Heart left ventricle (tissue), 16 donors: Measurements from ENCODE around the gene ARL4C. TPM values are rescaled to one million over a fixed set of nuclear protein-coding genes. Genes with fewer than 3 reads are reported as not detected.

ENCODE experiments used
- ATAC-seq, 4 donors: fragments of 200-7000 bp; cut with Tn5 transposase; one replicate each; pipeline ENCODE4 v1.9.1; 2020 to 2022; ENCODE audit warnings: moderate library complexity in 4 of 4, mild to moderate bottlenecking in 3 of 4, moderate number of reproducible peaks in 1 of 4
- DNase-seq, 5 donors: peaks; one replicate each; pipeline ENCODE4 v3.0.0-alpha.2; 2020
- H3K27ac ChIP-seq, 12 donors: fragments of 200-600 bp; sonication (generic) in 4 of 12; one replicate each; pipeline versions ENCODE4 v1.5.0 to v1.8.0; 2016 to 2022; ENCODE audit warnings: mild to moderate bottlenecking in 2 of 12
- H3K27me3 ChIP-seq, 9 donors: fragments of 200-600 bp; sonication (generic) in 2 of 9; one replicate each; pipeline versions ENCODE4 v1.5.1 to v1.8.0; 2016 to 2022; ENCODE audit warnings: mild to moderate bottlenecking in 3 of 9
- H3K36me3 ChIP-seq, 9 donors: fragments of 200-600 bp; sonication (generic) in 2 of 9; one replicate each; pipeline versions ENCODE4 v1.5.0 to v1.8.0; 2018 to 2022; ENCODE audit warnings: mild to moderate bottlenecking in 2 of 9
- H3K4me1 ChIP-seq, 12 donors: fragments of 200-600 bp; sonication (generic) in 4 of 12; one replicate each; pipeline versions ENCODE4 v1.5.0 to v1.8.0; 2016 to 2022; ENCODE audit warnings: mild to moderate bottlenecking in 3 of 12
- H3K4me3 ChIP-seq, 12 donors: fragments of 200-600 bp; sonication (generic) in 4 of 12; one replicate each; pipeline versions ENCODE4 v1.5.0 to v1.8.0; 2017 to 2022; ENCODE audit warnings: mild to moderate bottlenecking in 9 of 12, moderate library complexity in 4 of 12
- H3K9me3 ChIP-seq, 12 donors: fragments of 200-600 bp; sonication (generic) in 4 of 12; one replicate each; pipeline versions ENCODE4 v1.5.0 to v1.8.0; 2016 to 2022; ENCODE audit warnings: mild to moderate bottlenecking in 1 of 12
- POLR2A ChIP-seq, 2 donors: fragments of 450-650 bp; IDR thresholded peaks; one replicate each; pipeline ENCODE4 v1.6.1; 2017; ENCODE audit warnings: antibody characterized with exemption in 2 of 2, mild to moderate bottlenecking in 2 of 2, moderate library complexity in 2 of 2
- WGBS, 4 donors: extraction: QIAGEN DNeasy Blood & Tissue Kit in 2 of 4; methylation state at CpG; one replicate each; pipeline versions ENCODE4 v1.1.5 to v1.1.7; 2013 to 2018; 5-methylcytosine and 5-hydroxymethylcytosine counted together
- intact Hi-C, 10 donors: fragments of 100-400 bp; cut with DNase I; formaldehyde crosslinking; loops; one replicate each; pipeline versions ENCODE4 v1.11.1 to v1.14.2; 2022
- polyA plus RNA-seq, 2 donors: library from polyadenylated mRNA; stranded (reverse); fragments of 200-250 nt; gene quantifications; one replicate each; pipeline ENCODE4 v1.2.3, GENCODE V29; 2013
- total RNA-seq, 9 donors: library from RNA; depleted of rRNA in 2 of 9; stranded (reverse); fragments of >200 nt in 2 of 9; fragmentation: NEBNext Ultra II Directional in 3 of 9; extraction: Animal tissue kit (Norgen Biotek cat#: 25700) in 3 of 9; gene quantifications; one replicate each; pipeline versions ENCODE4 v1.1.0 to v1.2.4, GENCODE V29; 2016 to 2023
- TF ChIP-seq, protein P1 (sequence below), 12 donors: fragments of 200-600 bp; sonication (generic) in 4 of 12; IDR thresholded peaks; one replicate each; pipeline versions ENCODE4 v1.5.0 to v1.8.0; 2018 to 2022; ENCODE audit warnings: antibody characterized with exemption in 12 of 12, mild to moderate bottlenecking in 5 of 12
- donor health status: ischemic (EF 13 %, LVEDD 7.1; RV severe dilation, severe dysfunction).
- donor health status: healthy with polysubstance abuse.
- donor health status: DM: no; HTN: yes; CAD: no.
- donor health status: DM: no; HTN: no; CAD: no.
- donor health status: ischemic (EF 25% LVEDD 6.9; RV normal size, moderate dysfunction).
- donor health status: ischemic (EF 25% LVEDD 5.7; RV mildly dilated, moderate dysfunction).
- donor health status: healthy.
- donor health status: DM: yes; HTN: yes; CAD: no.
- donor health status: ischemic (EF 35%, LVEDD 5.7; RV mildly dilated, moderate dysfunction).
- donor health status: nonischemic (EF 11% LVEDD 7.7; RV severe dilation, severe dysfunction).
- donor health status: DM: yes; HTN: yes; CAD: no.
- donor health status: PGD.
- donor health status: ischemic (EF 29% LVEDD 5.4; RV normal size, mild dysfunction).
- donor health status: nonischemic (EF 23%, LVEDD 6.1; RV moderate dilation, normal function).

ARL4C gene
- total and polyA plus RNA-seq, 11 donors: 0.80 to 16.3 (median 2.2) TPM

DNA sequence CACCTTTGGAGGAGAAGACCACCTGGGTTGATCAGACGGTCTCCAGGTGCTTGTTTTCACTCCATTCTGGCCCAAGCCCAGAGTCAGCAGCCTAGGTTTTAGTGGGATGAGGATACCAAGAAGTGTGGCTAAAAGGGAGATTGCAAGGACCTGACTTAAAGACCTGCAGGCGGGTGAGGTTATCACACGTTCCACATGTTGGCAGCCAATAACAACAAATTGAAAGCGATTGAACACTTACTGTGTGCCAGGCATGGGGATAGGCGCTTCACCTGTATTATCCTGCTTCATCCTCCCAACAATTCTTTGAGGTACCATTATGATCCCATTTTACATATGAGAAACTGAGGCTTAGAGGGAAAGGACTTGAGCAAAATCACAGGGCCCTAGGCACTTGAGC, 5.0 kb downstream of the ARL4C start:
- WGBS, 4 donors: 85 to 92% (median 91%) methylated on average over 5 of the region's 5 CpGs
- Histone ChIP-seq H3K4me1 (peaks cover 7 to 52% (median 18%) of the 10 kb centered on the region in 12 donors), H3K9me3 (no peaks in the 10 kb centered on the region), H3K36me3 (no peaks in the 10 kb centered on the region), H3K27ac (peak overlapping the region in 1 of 12 donors; percentile 86), H3K4me3 (peak overlapping the region in 1 of 12 donors; percentile 82), H3K27me3 (peaks cover 0 to 18% (median 8%) of the 10 kb centered on the region in 9 donors)
- no peak for DNase-seq
- TF ChIP-seq, protein P1, sequence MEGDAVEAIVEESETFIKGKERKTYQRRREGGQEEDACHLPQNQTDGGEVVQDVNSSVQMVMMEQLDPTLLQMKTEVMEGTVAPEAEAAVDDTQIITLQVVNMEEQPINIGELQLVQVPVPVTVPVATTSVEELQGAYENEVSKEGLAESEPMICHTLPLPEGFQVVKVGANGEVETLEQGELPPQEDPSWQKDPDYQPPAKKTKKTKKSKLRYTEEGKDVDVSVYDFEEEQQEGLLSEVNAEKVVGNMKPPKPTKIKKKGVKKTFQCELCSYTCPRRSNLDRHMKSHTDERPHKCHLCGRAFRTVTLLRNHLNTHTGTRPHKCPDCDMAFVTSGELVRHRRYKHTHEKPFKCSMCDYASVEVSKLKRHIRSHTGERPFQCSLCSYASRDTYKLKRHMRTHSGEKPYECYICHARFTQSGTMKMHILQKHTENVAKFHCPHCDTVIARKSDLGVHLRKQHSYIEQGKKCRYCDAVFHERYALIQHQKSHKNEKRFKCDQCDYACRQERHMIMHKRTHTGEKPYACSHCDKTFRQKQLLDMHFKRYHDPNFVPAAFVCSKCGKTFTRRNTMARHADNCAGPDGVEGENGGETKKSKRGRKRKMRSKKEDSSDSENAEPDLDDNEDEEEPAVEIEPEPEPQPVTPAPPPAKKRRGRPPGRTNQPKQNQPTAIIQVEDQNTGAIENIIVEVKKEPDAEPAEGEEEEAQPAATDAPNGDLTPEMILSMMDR (IDR thresholded peaks at IDR 0.05): no peak
- TF ChIP-seq POLR2A (IDR thresholded peaks at IDR 0.05): no peak
- no peak for ATAC-seq
- intact Hi-C loops: loop anchor here in 2 of 10 donors (5.0 to 10.0 kb wide), 3 partner anchors 47 to 155 kb away; no protein-coding TSS in a partner anchor

GRCh38 chr2:234491281-234491680, 5.6 kb downstream of the ARL4C start:
- intact Hi-C loops: loop anchor here in 2 of 10 donors (5.0 to 10.0 kb wide), 3 partner anchors 46 to 154 kb away; no protein-coding TSS in a partner anchor
- TF ChIP-seq POLR2A (IDR thresholded peaks at IDR 0.05): no peak
- TF ChIP-seq, protein P1 (IDR thresholded peaks at IDR 0.05): no peak
- H3K27ac ChIP-seq: peak overlapping the region in 1 of 12 donors; percentile 83
- H3K4me3 ChIP-seq: peak overlapping the region in 1 of 12 donors; percentile 82
- H3K4me1 ChIP-seq: peaks cover 6 to 51% (median 17%) of the 10 kb centered on the region in 12 donors
- 82 to 94% (median 90%) methylated on average over 4 of the region's 4 CpGs for whole genome bisulfite sequencing, 4 donors
- DNase-seq: no peak
- no peaks in the 10 kb centered on the region for H3K9me3 ChIP-seq
- ATAC-seq: no peak
- H3K27me3 ChIP-seq: peaks cover 0 to 18% (median 8%) of the 10 kb centered on the region in 9 donors
- H3K36me3 ChIP-seq: no peaks in the 10 kb centered on the region

- WGBS, 4 donors: 83 to 87% (median 85%) methylated on average over 15 of the region's 15 CpGs
- Histone ChIP-seq H3K4me3 (peak overlapping the region in 1 of 12 donors; percentile 82), H3K4me1 (peaks cover 3 to 47% (median 9%) of the 10 kb centered on the region in 12 donors), H3K36me3 (no peaks in the 10 kb centered on the region), H3K9me3 (no peaks in the 10 kb centered on the region), H3K27me3 (peaks cover 0 to 18% (median 4%) of the 10 kb centered on the region in 9 donors), H3K27ac (peak overlapping the region in 1 of 12 donors; percentile 83)
- intact Hi-C loops: loop anchor here in 2 of 10 donors (5.0 to 10.0 kb wide), 3 partner anchors 46 to 153 kb away; no protein-coding TSS in a partner anchor
- no peak for TF ChIP-seq POLR2A (IDR thresholded peaks at IDR 0.05)
- TF ChIP-seq, protein P1 (IDR thresholded peaks at IDR 0.05): no peak
- DNase-seq (no peak), ATAC-seq (peak in 1 of 4 donors; percentile 18)
Measured at GRCh38 chr2:234490271-234491091, 6.4 kb downstream of the ARL4C start.

DNA sequence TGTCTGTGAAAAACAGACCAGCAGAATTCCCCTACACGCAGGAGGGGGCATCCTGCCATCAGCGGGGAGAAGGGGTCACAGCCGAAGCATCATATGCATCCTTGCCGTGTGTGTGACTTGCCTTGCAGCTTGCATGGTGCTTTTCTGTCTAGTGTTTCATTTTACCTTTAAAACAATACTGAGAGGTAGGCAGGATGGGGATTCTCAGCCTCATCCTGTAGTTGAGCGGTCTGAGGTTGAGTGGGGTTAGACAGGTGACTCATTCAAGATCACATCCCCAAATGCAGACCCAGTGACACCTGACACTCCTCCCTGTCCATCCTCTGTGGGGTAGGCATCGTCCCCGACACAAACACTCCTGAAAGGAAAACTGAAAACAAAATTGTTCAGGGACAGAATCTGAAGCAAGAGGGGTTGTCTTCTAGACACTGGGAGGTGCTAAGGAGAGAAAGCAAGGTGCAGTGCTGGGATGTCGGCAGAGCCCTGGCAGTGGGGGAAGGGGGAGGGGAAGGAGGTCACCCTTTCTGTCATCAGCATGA, 7.9 kb downstream of the ARL4C start:
- ATAC-seq (no peak), DNase-seq (no peak)
- TF ChIP-seq POLR2A (IDR thresholded peaks at IDR 0.05): no peak
- TF ChIP-seq, protein P1 (IDR thresholded peaks at IDR 0.05): no peak
- Histone ChIP-seq H3K36me3 (no peaks in the 10 kb centered on the region), H3K9me3 (no peaks in the 10 kb centered on the region), H3K4me1 (peaks cover 0 to 46% (median 0%) of the 10 kb centered on the region in 12 donors), H3K27ac (peak overlapping the region in 1 of 12 donors; percentile 83), H3K27me3 (peaks cover 0 to 18% (median 4%) of the 10 kb centered on the region in 9 donors), H3K4me3 (no peak overlapping the region)
- intact Hi-C loops: no loop called here
- WGBS, 4 donors: 39 to 52% (median 43%) methylated on average over 8 of the region's 8 CpGs
